Stomach smooth muscle (tissue), 2 donors: Measurements from ENCODE around the gene CACFD1.

Experiments used
- H3K27ac ChIP-seq: one replicate; pipeline ENCODE4 v1.7.0; 2013; ENCODE audit warnings: mild to moderate bottlenecking, low read length, inconsistent platforms
- H3K27me3 ChIP-seq, 2 donors: one replicate each; pipeline ENCODE4 v1.7.0; 2013; ENCODE audit warnings: low read length in 2 of 2; ENCODE audit not compliant: insufficient read depth in 2 of 2, control insufficient read depth in 1 of 2
- H3K36me3 ChIP-seq, 2 donors: one replicate each; pipeline ENCODE4 v1.7.0; 2013; ENCODE audit warnings: low read length in 2 of 2; ENCODE audit not compliant: control insufficient read depth in 2 of 2, insufficient read depth in 2 of 2
- H3K4me1 ChIP-seq: one replicate; pipeline ENCODE4 v1.7.0; 2013; ENCODE audit warnings: low read length; ENCODE audit not compliant: control insufficient read depth, insufficient read depth
- H3K4me3 ChIP-seq, 2 donors: one replicate each; pipeline ENCODE4 v1.7.0; 2013; ENCODE audit warnings: low read length in 2 of 2
- H3K9ac ChIP-seq, 2 donors: one replicate each; pipeline ENCODE4 v1.7.0; 2013; ENCODE audit warnings: low read length in 2 of 2, mild to moderate bottlenecking in 1 of 2
- H3K9me3 ChIP-seq, 2 donors: one replicate each; pipeline ENCODE4 v1.7.0; 2013; ENCODE audit warnings: low read length in 2 of 2; ENCODE audit not compliant: control insufficient read depth in 2 of 2
- donor health status: healthy.
- donor health status: Pancreatic carcinoma.

CACFD1 gene

GRCh38 chr9:133459476-133460404 is at the start of gene CACFD1:
Gene CACFD1, plus strand, starts transcription at chr9:133459978. Its CDS starts 89 bp downstream, at chr9:133460067.
- Histone ChIP-seq H3K27ac (peak within 1 kb of the TSS; percentile 82), H3K4me3 (peak within 1 kb of the TSS; percentile 69 to 82), H3K4me1 (peaks cover 21% of the 10 kb centered on the region), H3K9ac (peak within 1 kb of the TSS; percentile 76 to 91), H3K36me3 (peaks cover 0 to 2% of the 10 kb centered on the region in 2 donors), H3K27me3 (no peaks in the 10 kb centered on the region), H3K9me3 (no peaks in the 10 kb centered on the region)

DNA sequence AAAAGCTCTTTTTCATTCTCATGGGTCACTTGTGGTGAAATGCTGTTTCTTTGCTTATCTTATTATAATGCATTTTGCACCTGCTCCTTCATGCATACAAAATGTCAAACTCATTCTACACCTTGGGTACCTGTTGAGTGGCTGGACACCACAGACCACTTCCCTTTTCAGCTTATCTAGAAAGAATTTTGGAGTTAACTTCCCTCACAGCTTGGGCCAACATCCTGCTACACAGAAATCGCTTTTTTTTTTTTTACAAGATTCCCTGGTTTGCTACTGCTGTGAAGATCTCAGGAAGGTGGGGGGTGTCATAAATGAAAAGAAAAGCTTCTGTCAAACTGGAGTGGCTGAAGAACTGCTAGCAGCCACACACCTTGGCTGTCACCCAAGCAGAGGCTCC is 44.6 kb upstream of the CACFD1 start:
- no peak overlapping the region for H3K27ac ChIP-seq
- no peak overlapping the region for H3K4me3 ChIP-seq
- H3K9me3 ChIP-seq, result no peaks in the 10 kb centered on the region
- H3K36me3 ChIP-seq, result peaks cover 30 to 34% of the 10 kb centered on the region in 2 donors
- no peaks in the 10 kb centered on the region for H3K27me3 ChIP-seq
- H3K9ac ChIP-seq, result no peak overlapping the region
- H3K4me1 ChIP-seq, result peaks cover 25% of the 10 kb centered on the region

DNA sequence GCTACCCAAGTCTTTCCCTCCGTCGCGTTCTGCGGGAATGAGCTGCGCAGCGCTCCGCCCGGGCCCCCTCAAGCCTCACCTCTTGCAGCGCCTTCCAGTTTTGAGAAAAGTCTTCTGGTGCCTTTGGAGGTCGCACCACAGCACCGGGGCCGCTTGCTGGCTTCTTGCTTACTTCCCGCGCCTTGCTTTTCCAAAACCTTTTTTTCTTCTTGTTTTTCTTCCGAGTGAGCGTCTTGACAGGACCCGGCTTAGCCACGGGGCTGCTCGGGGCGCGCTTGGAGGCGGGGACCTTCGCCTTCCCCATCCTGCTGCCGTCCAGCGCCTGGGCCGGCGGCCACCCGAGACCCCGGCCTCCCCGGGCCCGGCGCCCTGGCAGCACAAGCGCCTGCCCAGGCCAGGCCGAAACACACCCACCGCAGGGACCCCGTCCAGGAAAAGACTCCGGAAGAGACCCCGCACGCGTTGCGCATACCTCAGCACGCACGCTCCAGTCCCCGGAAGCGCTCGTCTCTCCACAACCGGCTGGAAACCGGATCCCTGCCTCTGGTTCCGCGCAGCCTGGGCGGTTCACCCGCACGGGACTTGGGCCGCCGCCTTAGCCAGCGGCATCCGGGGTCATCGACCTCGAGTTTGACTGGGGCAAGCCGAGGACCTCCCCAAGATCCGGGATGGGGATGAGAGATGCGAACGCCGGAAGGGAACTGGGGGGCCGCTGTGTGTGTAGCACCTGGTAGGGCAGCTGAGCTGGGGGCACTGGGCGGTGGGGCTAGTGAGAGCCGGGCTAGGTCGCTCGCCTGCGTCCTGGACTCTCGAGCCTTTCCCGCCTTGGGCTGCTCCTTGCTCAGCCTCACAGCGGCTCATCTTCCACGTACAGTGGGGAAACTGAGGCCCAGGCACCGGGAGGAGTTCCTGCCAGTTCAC is 42.0 kb upstream of the CACFD1 start, which contains the start of gene REXO4:
TSS of gene REXO4 (minus strand) at position 470 of the 921 bp plus-strand sequence. CDS start at position 304, 166 bp downstream.
- peak within 1 kb of the TSS; percentile 81 for H3K27ac ChIP-seq
- H3K9me3 ChIP-seq, result no peaks in the 10 kb centered on the region
- peak within 1 kb of the TSS; percentile 88 to 89 for H3K4me3 ChIP-seq
- H3K4me1 ChIP-seq, result peaks cover 25% of the 10 kb centered on the region
- peak within 1 kb of the TSS; percentile 83 to 86 for H3K9ac ChIP-seq
- H3K27me3 ChIP-seq, result no peaks in the 10 kb centered on the region
- H3K36me3 ChIP-seq, result peaks cover 13 to 17% of the 10 kb centered on the region in 2 donors

DNA sequence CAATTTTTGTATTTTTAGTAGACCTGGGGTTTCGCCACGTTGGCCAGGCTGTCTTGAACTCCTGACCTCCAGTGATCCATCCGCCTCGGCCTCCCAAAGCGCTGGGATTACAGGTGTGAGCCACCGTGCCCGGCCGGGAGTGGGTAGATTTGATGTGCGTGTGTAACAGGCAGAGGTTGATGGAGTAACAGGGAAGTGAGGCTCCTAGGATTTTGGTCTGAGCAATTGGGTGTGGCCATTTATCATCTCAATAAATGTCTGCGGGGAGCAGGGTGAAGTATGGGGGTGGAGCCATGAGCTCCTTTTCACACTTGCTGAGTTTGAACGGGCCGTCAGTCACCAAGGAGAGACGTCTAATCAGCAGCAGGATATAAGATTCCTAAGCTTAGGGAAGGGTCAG is 40.8 kb upstream of the CACFD1 start:
- Histone ChIP-seq H3K4me3 (no peak overlapping the region), H3K27me3 (peaks cover 0 to 4% of the 10 kb centered on the region in 2 donors), H3K4me1 (peaks cover 24% of the 10 kb centered on the region), H3K36me3 (peaks cover 6 to 13% of the 10 kb centered on the region in 2 donors), H3K27ac (no peak overlapping the region), H3K9ac (no peak overlapping the region), H3K9me3 (no peaks in the 10 kb centered on the region)

GRCh38 chr9:133420392-133420827 is 39.4 kb upstream of the CACFD1 start:
- H3K9me3 ChIP-seq, result no peaks in the 10 kb centered on the region
- H3K4me1 ChIP-seq, result peaks cover 23% of the 10 kb centered on the region
- H3K9ac ChIP-seq, result no peak overlapping the region
- H3K4me3 ChIP-seq, result no peak overlapping the region
- no peaks in the 10 kb centered on the region for H3K36me3 ChIP-seq
- H3K27me3 ChIP-seq, result peaks cover 0 to 7% of the 10 kb centered on the region in 2 donors
- no peak overlapping the region for H3K27ac ChIP-seq

- Histone ChIP-seq H3K9me3 (no peaks in the 10 kb centered on the region), H3K36me3 (no peaks in the 10 kb centered on the region), H3K9ac (no peak within 1 kb of the TSS), H3K4me1 (peaks cover 11% of the 10 kb centered on the region), H3K4me3 (no peak within 1 kb of the TSS), H3K27me3 (peaks cover 5 to 15% of the 10 kb centered on the region in 2 donors), H3K27ac (no peak within 1 kb of the TSS)
These were observed 37.9 kb upstream of the CACFD1 start, which contains the start of gene ADAMTS13 for GRCh38 chr9:133421615-133422542. Gene ADAMTS13, plus strand, starts transcription at chr9:133422367. Its CDS starts 77 bp downstream, at chr9:133422444.

DNA sequence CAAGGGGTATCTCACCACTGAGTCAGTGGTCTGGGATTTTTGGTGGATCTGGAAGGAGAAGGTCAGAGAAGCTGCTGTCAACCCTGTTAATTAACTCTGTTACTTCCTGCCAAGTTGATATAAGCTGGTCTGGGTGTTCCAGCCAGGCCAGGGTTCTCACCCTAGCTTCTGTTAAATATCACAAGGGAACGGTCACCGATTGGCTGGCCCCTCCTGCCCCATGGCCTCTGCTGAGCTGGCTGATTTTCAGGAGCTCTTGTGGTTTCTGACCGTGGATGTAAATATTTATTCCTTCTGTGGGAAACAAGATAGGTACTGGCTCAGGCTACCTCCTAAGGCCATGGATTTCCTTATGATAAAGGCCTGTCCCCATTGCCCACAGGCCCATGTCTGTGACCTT is 36.6 kb upstream of the CACFD1 start:
- no peak overlapping the region for H3K9ac ChIP-seq
- no peak overlapping the region for H3K4me3 ChIP-seq
- no peaks in the 10 kb centered on the region for H3K9me3 ChIP-seq
- H3K4me1 ChIP-seq, result peaks cover 3% of the 10 kb centered on the region
- H3K36me3 ChIP-seq, result no peaks in the 10 kb centered on the region
- no peak overlapping the region for H3K27ac ChIP-seq
- H3K27me3 ChIP-seq, result peaks cover 14 to 25% of the 10 kb centered on the region in 2 donors

DNA sequence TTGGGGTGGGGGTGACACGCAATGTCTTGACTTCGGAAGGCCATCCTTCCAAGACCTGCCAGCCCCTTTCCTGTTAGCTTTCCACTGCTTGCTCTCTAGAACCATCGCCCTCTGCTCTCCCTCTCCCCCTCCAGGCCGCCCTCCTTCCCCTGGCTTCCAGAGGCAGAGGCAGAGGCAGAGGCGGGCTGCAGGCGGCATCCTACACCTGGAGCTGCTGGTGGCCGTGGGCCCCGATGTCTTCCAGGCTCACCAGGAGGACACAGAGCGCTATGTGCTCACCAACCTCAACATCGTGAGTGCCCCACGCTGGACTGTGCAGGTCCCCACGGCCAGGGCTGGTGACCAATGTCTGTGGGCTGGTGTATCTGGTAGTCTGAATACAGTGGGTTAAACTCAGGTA is 35.6 kb upstream of the CACFD1 start:
- H3K9me3 ChIP-seq, result no peaks in the 10 kb centered on the region
- H3K9ac ChIP-seq, result no peak overlapping the region
- H3K27me3 ChIP-seq, result peaks cover 15 to 25% of the 10 kb centered on the region in 2 donors
- peaks cover 3% of the 10 kb centered on the region for H3K4me1 ChIP-seq
- no peak overlapping the region for H3K27ac ChIP-seq
- H3K36me3 ChIP-seq, result no peaks in the 10 kb centered on the region
- H3K4me3 ChIP-seq, result no peak overlapping the region

DNA sequence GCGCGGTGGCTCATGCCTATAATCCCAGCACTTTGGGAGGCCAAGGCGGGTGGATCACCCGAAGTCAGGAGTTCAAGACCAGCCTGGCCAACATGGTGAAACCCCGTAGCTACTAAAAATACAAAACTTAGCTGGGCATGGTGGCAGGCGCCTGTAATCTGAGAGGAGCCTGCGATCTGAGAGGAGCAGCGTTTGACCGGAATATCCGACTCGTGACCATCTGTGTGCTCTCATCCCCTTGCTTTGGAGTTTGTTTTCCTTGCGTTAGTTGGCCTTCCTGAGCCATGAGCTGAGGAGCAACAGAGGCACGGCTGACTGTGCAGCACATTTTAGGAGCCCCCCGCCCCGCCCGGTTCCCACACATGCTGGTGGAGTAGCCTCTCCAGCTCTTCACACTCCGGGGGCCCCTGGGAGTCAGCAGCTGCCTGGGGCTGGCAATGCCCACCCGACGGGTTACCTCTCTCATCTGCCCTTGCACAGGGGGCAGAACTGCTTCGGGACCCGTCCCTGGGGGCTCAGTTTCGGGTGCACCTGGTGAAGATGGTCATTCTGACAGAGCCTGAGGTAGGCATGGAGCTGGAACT is 34.6 kb upstream of the CACFD1 start:
- no peaks in the 10 kb centered on the region for H3K36me3 ChIP-seq
- no peaks in the 10 kb centered on the region for H3K9me3 ChIP-seq
- no peak overlapping the region for H3K27ac ChIP-seq
- peaks cover 3% of the 10 kb centered on the region for H3K4me1 ChIP-seq
- H3K27me3 ChIP-seq, result peaks cover 15 to 32% of the 10 kb centered on the region in 2 donors
- H3K9ac ChIP-seq, result no peak overlapping the region
- H3K4me3 ChIP-seq, result no peak overlapping the region
